Liver (tissue), 9 donors: Measurements from ENCODE around the gene MTURN. TPM values are rescaled to one million over a fixed set of nuclear protein-coding genes. Genes with fewer than 3 reads are reported as not detected.

Source experiments
- DNase-seq: peaks from one replicate; pipeline ENCODE4 v3.0.0-alpha.2; 2017; ENCODE audit warnings: low spot score
- H3K27ac ChIP-seq, 2 donors: one replicate each; pipeline ENCODE4 v1.7.0; 2013; ENCODE audit warnings: inconsistent platforms in 2 of 2, low read length in 2 of 2, control low read depth in 1 of 2, low read depth in 1 of 2, mild to moderate bottlenecking in 1 of 2
- H3K27me3 ChIP-seq, 4 donors: one replicate each; pipeline versions ENCODE4 v1.6.1 to v1.7.0; 2013; ENCODE audit warnings: low read length in 3 of 4, inconsistent platforms in 1 of 4, mild to moderate bottlenecking in 1 of 4, moderate library complexity in 1 of 4; ENCODE audit not compliant: control insufficient read depth in 4 of 4, insufficient read depth in 4 of 4
- H3K36me3 ChIP-seq, 4 donors: one replicate each; pipeline versions ENCODE4 v1.6.1 to v1.7.0; 2013; ENCODE audit warnings: low read length in 3 of 4, mild to moderate bottlenecking in 3 of 4, low read depth in 1 of 4, moderate library complexity in 1 of 4; ENCODE audit not compliant: control insufficient read depth in 4 of 4, insufficient read depth in 3 of 4
- H3K4me1 ChIP-seq, 4 donors: one replicate each; pipeline versions ENCODE4 v1.6.1 to v1.7.0; 2013; ENCODE audit warnings: low read length in 3 of 4, mild to moderate bottlenecking in 3 of 4, moderate library complexity in 1 of 4; ENCODE audit not compliant: control insufficient read depth in 4 of 4, insufficient read depth in 4 of 4
- H3K4me3 ChIP-seq, 3 donors: one replicate each; pipeline versions ENCODE4 v1.6.1 to v1.7.0; 2013; ENCODE audit warnings: low read length in 3 of 3, control low read depth in 1 of 3, low read depth in 1 of 3, mild to moderate bottlenecking in 1 of 3
- H3K9ac ChIP-seq, 2 donors: one replicate each; pipeline ENCODE4 v1.7.0; 2013; ENCODE audit warnings: low read length in 2 of 2, mild to moderate bottlenecking in 2 of 2, moderate library complexity in 2 of 2, control low read depth in 1 of 2, low read depth in 1 of 2
- H3K9me3 ChIP-seq, 4 donors: one replicate each; pipeline versions ENCODE4 v1.6.1 to v1.7.0; 2013; ENCODE audit warnings: low read length in 3 of 4; ENCODE audit not compliant: control insufficient read depth in 4 of 4
- EGR1 ChIP-seq, 2 donors: IDR thresholded peaks; 2 replicates each; pipeline ENCODE4 v1.6.1; 2016 to 2018; ENCODE audit warnings: antibody characterized with exemption in 2 of 2, low read depth in 2 of 2
- FOXA2 ChIP-seq: IDR thresholded peaks from 2 replicates; pipeline ENCODE4 v1.6.1; 2016; ENCODE audit warnings: antibody characterized with exemption
- GABPA ChIP-seq, 2 donors: IDR thresholded peaks in 1 of 2; conservative IDR thresholded peaks in 1 of 2; 2 replicates each; pipeline ENCODE4 v1.6.1; 2016; ENCODE audit warnings: antibody characterized with exemption in 2 of 2, mild to moderate bottlenecking in 1 of 2, moderate library complexity in 1 of 2
- HNF4A ChIP-seq, 2 donors: conservative IDR thresholded peaks; 2 replicates each; pipeline ENCODE4 v1.6.1; 2016; ENCODE audit warnings: antibody characterized with exemption in 2 of 2, mild to moderate bottlenecking in 2 of 2
- HNF4G ChIP-seq: IDR thresholded peaks from 2 replicates; pipeline ENCODE4 v1.6.1; 2016; ENCODE audit warnings: antibody characterized with exemption
- JUND ChIP-seq, 2 donors: IDR thresholded peaks; 2 replicates each; pipeline ENCODE4 v1.6.1; 2016; ENCODE audit warnings: antibody characterized with exemption in 2 of 2
- RAD21 ChIP-seq, 2 donors: IDR thresholded peaks; 2 replicates each; pipeline ENCODE4 v1.6.1; 2016; ENCODE audit warnings: antibody characterized with exemption in 2 of 2, mild to moderate bottlenecking in 2 of 2
- RXRA ChIP-seq, 2 donors: IDR thresholded peaks; 2 replicates each; pipeline ENCODE4 v1.6.1; 2017 to 2018; ENCODE audit warnings: antibody characterized with exemption in 2 of 2, mild to moderate bottlenecking in 1 of 2
- SP1 ChIP-seq: IDR thresholded peaks from 2 replicates; pipeline ENCODE4 v1.6.1; 2018; ENCODE audit warnings: antibody characterized with exemption, mild to moderate bottlenecking
- WGBS: extraction: QIAGEN DNeasy Blood & Tissue Kit; methylation state at CpG from one replicate; pipeline ENCODE4 v1.1.7; 2013; 5-methylcytosine and 5-hydroxymethylcytosine counted together
- polyA plus RNA-seq, 2 donors: library from polyadenylated mRNA; stranded (reverse) in 1 of 2; unstranded in 1 of 2; fragments of 200-250 nt in 1 of 2; fragments of >200 nt in 1 of 2; fragmentation: Nextera tagmentation in 1 of 2; extraction: Ambion mirVana in 1 of 2; gene quantifications; one replicate each; pipeline versions ENCODE4 v1.2.1 to v1.2.3, GENCODE V29; 2013 to 2015
- total RNA-seq, 2 donors: library from RNA; depleted of rRNA; stranded (reverse); fragments of >200 nt; gene quantifications; one replicate each; pipeline ENCODE4 v1.2.3, GENCODE V29; 2014
- TF ChIP-seq, protein P1 (sequence below): IDR thresholded peaks from 2 replicates; pipeline ENCODE4 v1.6.1; 2016; ENCODE audit warnings: antibody characterized with exemption, mild to moderate bottlenecking
- TF ChIP-seq, protein P2 (sequence below): IDR thresholded peaks from 2 replicates; pipeline ENCODE4 v1.6.1; 2016; ENCODE audit warnings: antibody characterized with exemption
- TF ChIP-seq, protein P3 (sequence below): fragments of 150-350 bp; IDR thresholded peaks from 2 replicates; pipeline ENCODE4 v1.5.1; 2017; ENCODE audit warnings: improper control_type of control experiment, low read depth, low read length; ENCODE audit not compliant: missing input control
- TF ChIP-seq, protein P4 (sequence below): IDR thresholded peaks from 2 replicates; pipeline ENCODE4 v1.6.1; 2016; ENCODE audit warnings: antibody characterized with exemption
- donor health status: healthy.
- donor health status: healthy.
- donor health status: healthy.
- donor health status: healthy.
- donor health status: healthy.

Gene MTURN
- total and polyA plus RNA-seq, 4 donors: 2.4 to 14.4 (median 6.1) TPM

DNA sequence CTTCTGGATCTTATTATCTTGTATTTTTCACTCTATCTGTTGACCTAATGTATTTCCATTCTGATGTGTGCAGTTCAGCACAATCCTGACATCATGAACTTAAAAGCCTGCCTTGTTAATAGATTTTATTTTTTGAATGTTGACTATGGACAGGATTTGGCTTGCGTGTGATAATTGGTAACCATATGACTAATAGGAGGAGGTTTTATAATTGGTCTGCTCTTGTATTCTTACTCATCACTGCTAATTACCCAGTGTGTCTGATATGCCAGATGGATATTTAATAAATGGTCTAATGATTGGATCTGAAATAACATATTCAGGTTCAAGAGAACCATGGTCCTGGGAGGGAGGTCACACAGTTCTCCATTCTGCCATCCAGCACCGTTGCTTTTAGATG is 45.9 kb downstream of the MTURN start:
- DNase-seq: no peak
- H3K27me3 ChIP-seq: no peaks in the 10 kb centered on the region
- 92% methylated on average over 2 of the region's 2 CpGs for WGBS
- no peak overlapping the region for H3K27ac ChIP-seq
- no peaks in the 10 kb centered on the region for H3K9me3 ChIP-seq
- peaks cover 0 to 2% (median 0%) of the 10 kb centered on the region in 4 donors for H3K4me1 ChIP-seq
- no peaks in the 10 kb centered on the region for H3K36me3 ChIP-seq
- TF ChIP-seq, protein P1, sequence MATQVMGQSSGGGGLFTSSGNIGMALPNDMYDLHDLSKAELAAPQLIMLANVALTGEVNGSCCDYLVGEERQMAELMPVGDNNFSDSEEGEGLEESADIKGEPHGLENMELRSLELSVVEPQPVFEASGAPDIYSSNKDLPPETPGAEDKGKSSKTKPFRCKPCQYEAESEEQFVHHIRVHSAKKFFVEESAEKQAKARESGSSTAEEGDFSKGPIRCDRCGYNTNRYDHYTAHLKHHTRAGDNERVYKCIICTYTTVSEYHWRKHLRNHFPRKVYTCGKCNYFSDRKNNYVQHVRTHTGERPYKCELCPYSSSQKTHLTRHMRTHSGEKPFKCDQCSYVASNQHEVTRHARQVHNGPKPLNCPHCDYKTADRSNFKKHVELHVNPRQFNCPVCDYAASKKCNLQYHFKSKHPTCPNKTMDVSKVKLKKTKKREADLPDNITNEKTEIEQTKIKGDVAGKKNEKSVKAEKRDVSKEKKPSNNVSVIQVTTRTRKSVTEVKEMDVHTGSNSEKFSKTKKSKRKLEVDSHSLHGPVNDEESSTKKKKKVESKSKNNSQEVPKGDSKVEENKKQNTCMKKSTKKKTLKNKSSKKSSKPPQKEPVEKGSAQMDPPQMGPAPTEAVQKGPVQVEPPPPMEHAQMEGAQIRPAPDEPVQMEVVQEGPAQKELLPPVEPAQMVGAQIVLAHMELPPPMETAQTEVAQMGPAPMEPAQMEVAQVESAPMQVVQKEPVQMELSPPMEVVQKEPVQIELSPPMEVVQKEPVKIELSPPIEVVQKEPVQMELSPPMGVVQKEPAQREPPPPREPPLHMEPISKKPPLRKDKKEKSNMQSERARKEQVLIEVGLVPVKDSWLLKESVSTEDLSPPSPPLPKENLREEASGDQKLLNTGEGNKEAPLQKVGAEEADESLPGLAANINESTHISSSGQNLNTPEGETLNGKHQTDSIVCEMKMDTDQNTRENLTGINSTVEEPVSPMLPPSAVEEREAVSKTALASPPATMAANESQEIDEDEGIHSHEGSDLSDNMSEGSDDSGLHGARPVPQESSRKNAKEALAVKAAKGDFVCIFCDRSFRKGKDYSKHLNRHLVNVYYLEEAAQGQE: no peak
- TF ChIP-seq SP1 (no peak), JUND (IDR thresholded peaks at IDR 0.05) (no peak), FOXA2 (no peak), RAD21 (IDR thresholded peaks at IDR 0.05) (no peak)
- TF ChIP-seq, protein P2, sequence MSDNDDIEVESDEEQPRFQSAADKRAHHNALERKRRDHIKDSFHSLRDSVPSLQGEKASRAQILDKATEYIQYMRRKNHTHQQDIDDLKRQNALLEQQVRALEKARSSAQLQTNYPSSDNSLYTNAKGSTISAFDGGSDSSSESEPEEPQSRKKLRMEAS: no peak
- H3K9ac ChIP-seq: no peak overlapping the region
- H3K4me3 ChIP-seq: no peak overlapping the region

DNA sequence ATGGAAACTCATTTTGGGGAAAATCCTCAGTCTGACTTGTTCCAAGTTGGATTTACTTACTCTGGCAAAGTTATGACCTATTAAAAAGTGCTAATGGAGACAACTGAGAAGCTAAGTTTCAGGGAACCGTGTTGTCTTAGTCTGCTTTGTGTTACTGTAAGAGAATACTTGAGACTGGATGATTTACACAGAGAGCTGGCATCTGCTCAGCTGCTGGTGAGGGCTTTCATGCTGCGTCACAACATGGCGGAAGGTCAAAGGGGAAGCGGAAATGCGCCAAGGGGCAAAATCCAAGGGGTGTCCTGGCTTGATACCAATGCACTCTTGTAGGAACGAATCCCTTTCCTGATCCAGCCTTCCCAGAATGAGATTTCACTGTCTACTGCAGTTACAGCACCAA is 46.4 kb downstream of the MTURN start:
- no peak overlapping the region for H3K4me3 ChIP-seq
- TF ChIP-seq RAD21 (IDR thresholded peaks at IDR 0.05) (no peak), GABPA (IDR thresholded peaks at IDR 0.05 in 1 of 2, conservative IDR thresholded peaks at IDR 0.05 in 1 of 2) (no peak), EGR1 (IDR thresholded peaks at IDR 0.05; ENCODE audit: low read depth in 2 of 2) (no peak), FOXA2 (no peak), HNF4G (no peak), HNF4A (conservative IDR thresholded peaks at IDR 0.05) (no peak), JUND (IDR thresholded peaks at IDR 0.05) (no peak), RXRA (IDR thresholded peaks at IDR 0.05) (no peak)
- TF ChIP-seq, protein P1: no peak
- TF ChIP-seq, protein P3, sequence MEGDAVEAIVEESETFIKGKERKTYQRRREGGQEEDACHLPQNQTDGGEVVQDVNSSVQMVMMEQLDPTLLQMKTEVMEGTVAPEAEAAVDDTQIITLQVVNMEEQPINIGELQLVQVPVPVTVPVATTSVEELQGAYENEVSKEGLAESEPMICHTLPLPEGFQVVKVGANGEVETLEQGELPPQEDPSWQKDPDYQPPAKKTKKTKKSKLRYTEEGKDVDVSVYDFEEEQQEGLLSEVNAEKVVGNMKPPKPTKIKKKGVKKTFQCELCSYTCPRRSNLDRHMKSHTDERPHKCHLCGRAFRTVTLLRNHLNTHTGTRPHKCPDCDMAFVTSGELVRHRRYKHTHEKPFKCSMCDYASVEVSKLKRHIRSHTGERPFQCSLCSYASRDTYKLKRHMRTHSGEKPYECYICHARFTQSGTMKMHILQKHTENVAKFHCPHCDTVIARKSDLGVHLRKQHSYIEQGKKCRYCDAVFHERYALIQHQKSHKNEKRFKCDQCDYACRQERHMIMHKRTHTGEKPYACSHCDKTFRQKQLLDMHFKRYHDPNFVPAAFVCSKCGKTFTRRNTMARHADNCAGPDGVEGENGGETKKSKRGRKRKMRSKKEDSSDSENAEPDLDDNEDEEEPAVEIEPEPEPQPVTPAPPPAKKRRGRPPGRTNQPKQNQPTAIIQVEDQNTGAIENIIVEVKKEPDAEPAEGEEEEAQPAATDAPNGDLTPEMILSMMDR: no peak
- TF ChIP-seq, protein P4, sequence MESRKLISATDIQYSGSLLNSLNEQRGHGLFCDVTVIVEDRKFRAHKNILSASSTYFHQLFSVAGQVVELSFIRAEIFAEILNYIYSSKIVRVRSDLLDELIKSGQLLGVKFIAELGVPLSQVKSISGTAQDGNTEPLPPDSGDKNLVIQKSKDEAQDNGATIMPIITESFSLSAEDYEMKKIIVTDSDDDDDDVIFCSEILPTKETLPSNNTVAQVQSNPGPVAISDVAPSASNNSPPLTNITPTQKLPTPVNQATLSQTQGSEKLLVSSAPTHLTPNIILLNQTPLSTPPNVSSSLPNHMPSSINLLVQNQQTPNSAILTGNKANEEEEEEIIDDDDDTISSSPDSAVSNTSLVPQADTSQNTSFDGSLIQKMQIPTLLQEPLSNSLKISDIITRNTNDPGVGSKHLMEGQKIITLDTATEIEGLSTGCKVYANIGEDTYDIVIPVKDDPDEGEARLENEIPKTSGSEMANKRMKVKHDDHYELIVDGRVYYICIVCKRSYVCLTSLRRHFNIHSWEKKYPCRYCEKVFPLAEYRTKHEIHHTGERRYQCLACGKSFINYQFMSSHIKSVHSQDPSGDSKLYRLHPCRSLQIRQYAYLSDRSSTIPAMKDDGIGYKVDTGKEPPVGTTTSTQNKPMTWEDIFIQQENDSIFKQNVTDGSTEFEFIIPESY: no peak
- H3K4me1 ChIP-seq: peaks cover 0 to 2% (median 0%) of the 10 kb centered on the region in 4 donors
- no peak for DNase-seq
- H3K9me3 ChIP-seq: no peaks in the 10 kb centered on the region
- H3K27me3 ChIP-seq: no peaks in the 10 kb centered on the region
- no peaks in the 10 kb centered on the region for H3K36me3 ChIP-seq
- 88% methylated on average over 6 of the region's 6 CpGs for WGBS
- no peak overlapping the region for H3K27ac ChIP-seq
- H3K9ac ChIP-seq: no peak overlapping the region
